ENCODE results near the gene TTBK1.

TTBK1 gene

GRCh38 chr6:43331470-43331869 lies 88.2 kb downstream of the TTBK1 start:
- H3K4me3 ChIP-seq (ENCODE audit: low read length) = no peak overlapping the region
- no peak for DNase-seq (ENCODE audit: low read depth)
- TF ChIP-seq CTCF (conservative IDR thresholded peaks at IDR 0.05; ENCODE audit: low read depth, low read length) = no peak

GRCh38 chr6:43331891-43332290 lies 88.6 kb downstream of the TTBK1 start:
- H3K4me3 ChIP-seq (ENCODE audit: low read length) = no peak overlapping the region
- no peak for DNase-seq (ENCODE audit: low read depth)
- no peak for TF ChIP-seq CTCF (conservative IDR thresholded peaks at IDR 0.05; ENCODE audit: low read depth, low read length)

GRCh38 chr6:43334466-43335095 lies 91.3 kb downstream of the TTBK1 start:
- no peak overlapping the region for H3K4me3 ChIP-seq (ENCODE audit: low read length)
- peak; percentile 37 for DNase-seq (ENCODE audit: low read depth)
- peak; percentile 70 for TF ChIP-seq CTCF (conservative IDR thresholded peaks at IDR 0.05; ENCODE audit: low read depth, low read length)

- H3K4me3 ChIP-seq (ENCODE audit: low read length) = no peak overlapping the region
- no peak for TF ChIP-seq CTCF (conservative IDR thresholded peaks at IDR 0.05; ENCODE audit: low read depth, low read length)
Observed at GRCh38 chr6:43335469-43335868, 92.2 kb downstream of the TTBK1 start.

GRCh38 chr6:43336382-43336781 lies 93.1 kb downstream of the TTBK1 start:
- no peak overlapping the region for H3K4me3 ChIP-seq (ENCODE audit: low read length)
- no peak for DNase-seq (ENCODE audit: low read depth)
- TF ChIP-seq CTCF (conservative IDR thresholded peaks at IDR 0.05; ENCODE audit: low read depth, low read length) = no peak

More at GRCh38 chr6:43335469-43335868, 92.2 kb downstream of the TTBK1 start:
- no peak for DNase-seq (ENCODE audit: low read depth)

All from retinal pigment epithelial cell (primary cell).